NT2/D1 (cell line): Measurements from ENCODE around the gene CCDC40.
A peak's percentile ranks its signal among the peaks of the same experiment; 100 is the strongest.

Experiments used
- DNase-seq: peaks from one replicate; pipeline ENCODE4 v3.0.0-alpha.2; 2011; ENCODE audit warnings: low read depth, low spot score
- H3K27me3 ChIP-seq: 2 replicates; pipeline ENCODE4 v1.6.0; 2011; ENCODE audit warnings: mild to moderate bottlenecking; ENCODE audit not compliant: insufficient read length, insufficient read depth
- H3K36me3 ChIP-seq: 2 replicates; pipeline ENCODE4 v1.6.1; 2011; ENCODE audit warnings: mild to moderate bottlenecking, low read length, mixed read lengths; ENCODE audit not compliant: insufficient read depth, insufficient read length
- H3K4me1 ChIP-seq: 2 replicates; pipeline ENCODE4 v1.5.1; 2011; ENCODE audit not compliant: insufficient read depth, insufficient read length
- H3K4me3 ChIP-seq: 2 replicates; pipeline ENCODE4 v1.5.1; 2011; ENCODE audit warnings: low read depth; ENCODE audit not compliant: insufficient read length
- H3K9ac ChIP-seq: 2 replicates; pipeline ENCODE4 v1.6.0; 2011; ENCODE audit warnings: low read depth; ENCODE audit not compliant: insufficient read length
- H3K9me3 ChIP-seq: 2 replicates; pipeline ENCODE4 v1.5.1; 2011; ENCODE audit warnings: mild to moderate bottlenecking, low read length; ENCODE audit not compliant: insufficient read depth
- SUZ12 ChIP-seq: IDR thresholded peaks from 2 replicates; pipeline ENCODE4 v1.6.1; 2011; ENCODE audit not compliant: insufficient read length, insufficient read depth; ENCODE audit errors: extremely low read depth
- YY1 ChIP-seq: IDR thresholded peaks from 2 replicates; pipeline ENCODE4 v1.6.1; 2011; ENCODE audit not compliant: insufficient read length, insufficient read depth
- ZNF274 ChIP-seq: IDR thresholded peaks from 2 replicates; pipeline ENCODE4 v1.6.1; 2011; ENCODE audit warnings: mild to moderate bottlenecking, low read depth, low read length

The CCDC40 gene

GRCh38 chr17:80103449-80104085 lies 67.1 kb downstream of the CCDC40 start:
- H3K4me1 ChIP-seq = peaks cover 12% of the 10 kb centered on the region
- TF ChIP-seq SUZ12 (no peak), ZNF274 (no peak), YY1 (no peak)
- DNase-seq = no peak

GRCh38 chr17:80104321-80104955 lies 68.0 kb downstream of the CCDC40 start:
- H3K4me3 ChIP-seq = no peak overlapping the region
- DNase-seq = no peak
- peaks cover 32% of the 10 kb centered on the region for H3K36me3 ChIP-seq
- H3K27me3 ChIP-seq = peaks cover 6% of the 10 kb centered on the region
- no peak for TF ChIP-seq YY1
- TF ChIP-seq ZNF274 = no peak
- no peak for TF ChIP-seq SUZ12
- peaks cover 12% of the 10 kb centered on the region for H3K4me1 ChIP-seq
- no peaks in the 10 kb centered on the region for H3K9me3 ChIP-seq
- H3K9ac ChIP-seq = no peak overlapping the region

More at GRCh38 chr17:80103449-80104085, 67.1 kb downstream of the CCDC40 start:
- no peak overlapping the region for H3K4me3 ChIP-seq
- H3K9ac ChIP-seq = peak overlapping the region; percentile 14
- H3K9me3 ChIP-seq = no peaks in the 10 kb centered on the region
- peaks cover 24% of the 10 kb centered on the region for H3K36me3 ChIP-seq
- peaks cover 6% of the 10 kb centered on the region for H3K27me3 ChIP-seq

GRCh38 chr17:80104956-80105375 lies 68.5 kb downstream of the CCDC40 start:
- no peaks in the 10 kb centered on the region for H3K9me3 ChIP-seq
- H3K36me3 ChIP-seq = peaks cover 38% of the 10 kb centered on the region
- peaks cover 10% of the 10 kb centered on the region for H3K4me1 ChIP-seq
- peaks cover 5% of the 10 kb centered on the region for H3K27me3 ChIP-seq
- no peak overlapping the region for H3K9ac ChIP-seq
- TF ChIP-seq YY1 = no peak
- TF ChIP-seq SUZ12 = no peak
- no peak for TF ChIP-seq ZNF274
- H3K4me3 ChIP-seq = no peak overlapping the region
- DNase-seq = no peak

GRCh38 chr17:80105762-80106161 lies 69.3 kb downstream of the CCDC40 start:
- Histone ChIP-seq H3K27me3 (no peaks in the 10 kb centered on the region), H3K9ac (no peak overlapping the region), H3K4me1 (peaks cover 15% of the 10 kb centered on the region), H3K9me3 (no peaks in the 10 kb centered on the region), H3K36me3 (peaks cover 44% of the 10 kb centered on the region), H3K4me3 (no peak overlapping the region)
- TF ChIP-seq ZNF274 (no peak), SUZ12 (no peak), YY1 (no peak)
- DNase-seq = no peak

- H3K27me3 ChIP-seq = no peaks in the 10 kb centered on the region
- H3K36me3 ChIP-seq = peaks cover 46% of the 10 kb centered on the region
- no peak overlapping the region for H3K4me3 ChIP-seq
- H3K4me1 ChIP-seq = peaks cover 15% of the 10 kb centered on the region
- no peaks in the 10 kb centered on the region for H3K9me3 ChIP-seq
- DNase-seq = no peak
- TF ChIP-seq SUZ12 (no peak), YY1 (no peak), ZNF274 (no peak)
- H3K9ac ChIP-seq = no peak overlapping the region
Measured at GRCh38 chr17:80106176-80106575, 69.7 kb downstream of the CCDC40 start.

GRCh38 chr17:80106751-80107150 lies 70.3 kb downstream of the CCDC40 start:
- TF ChIP-seq ZNF274 (no peak), SUZ12 (no peak), YY1 (no peak)
- no peaks in the 10 kb centered on the region for H3K27me3 ChIP-seq

GRCh38 chr17:80107231-80108021 lies 71.0 kb downstream of the CCDC40 start:
- H3K4me1 ChIP-seq = peaks cover 20% of the 10 kb centered on the region
- no peaks in the 10 kb centered on the region for H3K27me3 ChIP-seq
- no peak overlapping the region for H3K4me3 ChIP-seq
- DNase-seq = no peak
- no peak overlapping the region for H3K9ac ChIP-seq
- TF ChIP-seq SUZ12 (no peak), ZNF274 (no peak), YY1 (no peak)
- peaks cover 48% of the 10 kb centered on the region for H3K36me3 ChIP-seq
- H3K9me3 ChIP-seq = no peaks in the 10 kb centered on the region

More at GRCh38 chr17:80106751-80107150, 70.3 kb downstream of the CCDC40 start:
- peaks cover 18% of the 10 kb centered on the region for H3K4me1 ChIP-seq
- H3K36me3 ChIP-seq = peaks cover 46% of the 10 kb centered on the region
- no peaks in the 10 kb centered on the region for H3K9me3 ChIP-seq
- no peak overlapping the region for H3K4me3 ChIP-seq
- no peak overlapping the region for H3K9ac ChIP-seq
- no peak for DNase-seq
